GM12892 (cell line): ENCODE results near the gene CCDC122.

Source experiments
- POLR2A ChIP-seq: IDR thresholded peaks from 2 replicates; pipeline ENCODE4 v1.6.1; 2011; ENCODE audit warnings: low read depth, low read length, control low read depth
- TAF1 ChIP-seq: IDR thresholded peaks from 2 replicates; pipeline ENCODE4 v1.6.1; 2011; ENCODE audit warnings: low read depth, mild to moderate bottlenecking, control low read depth, low read length, borderline replicate concordance

DNA sequence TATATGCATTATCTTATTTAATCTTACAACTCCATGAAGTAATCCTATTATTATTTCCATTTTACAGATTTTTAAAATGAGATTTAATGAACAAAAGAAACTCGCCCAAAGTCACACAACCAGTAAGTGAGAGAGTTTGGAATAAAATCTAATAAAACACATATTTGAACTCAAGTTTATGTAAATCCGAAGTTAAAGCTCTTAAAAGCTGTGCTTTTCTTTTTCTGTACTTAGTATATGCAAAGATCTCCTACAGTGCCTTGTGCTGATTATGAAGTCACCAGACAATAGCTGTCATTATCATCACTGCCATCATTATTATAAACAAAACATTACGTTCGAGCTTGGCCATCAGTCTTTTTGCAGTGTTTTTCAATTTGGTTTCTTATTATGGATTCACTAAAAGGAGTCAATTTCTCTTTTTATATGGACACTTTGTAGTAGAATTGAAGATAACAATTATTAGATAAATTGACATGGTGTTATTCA, 63.1 kb downstream of the CCDC122 start:
- TF ChIP-seq POLR2A: no peak
- no peak for TF ChIP-seq TAF1
